NCI-H2081 treated with DMSO at 0.1 percent for 48 hours (cell line): Measurements from ENCODE around the gene COCH.
"Not testable (repeated sequence)": the region's sequence is repeated elsewhere in the genome, so short reads cannot be mapped to it uniquely, and the experiment has no call there.

Source experiments
- DNase-seq: peaks from one replicate; lab custom pipeline; 2025; lab: John Stamatoyannopoulos, UW

Gene COCH

DNA sequence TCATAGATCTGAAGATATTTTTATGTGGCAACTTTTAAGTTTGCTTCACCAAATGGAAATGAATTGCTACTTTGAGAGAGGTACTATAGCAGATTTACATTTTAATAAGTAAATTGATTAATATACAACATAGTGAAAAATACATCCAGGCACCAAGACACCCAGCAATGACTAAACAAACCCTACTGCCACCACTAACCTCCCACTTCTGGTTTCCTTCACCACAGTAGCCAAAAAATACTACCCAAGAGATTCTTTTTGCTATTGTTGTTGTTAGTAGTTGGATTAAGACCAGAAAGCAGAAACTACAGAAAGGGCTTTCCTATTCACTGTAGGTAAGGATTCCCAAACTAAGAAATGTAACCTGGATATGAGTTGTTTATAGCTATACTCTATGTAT lies 54.1 kb downstream of the COCH start:
- no peak for DNase-seq

DNA sequence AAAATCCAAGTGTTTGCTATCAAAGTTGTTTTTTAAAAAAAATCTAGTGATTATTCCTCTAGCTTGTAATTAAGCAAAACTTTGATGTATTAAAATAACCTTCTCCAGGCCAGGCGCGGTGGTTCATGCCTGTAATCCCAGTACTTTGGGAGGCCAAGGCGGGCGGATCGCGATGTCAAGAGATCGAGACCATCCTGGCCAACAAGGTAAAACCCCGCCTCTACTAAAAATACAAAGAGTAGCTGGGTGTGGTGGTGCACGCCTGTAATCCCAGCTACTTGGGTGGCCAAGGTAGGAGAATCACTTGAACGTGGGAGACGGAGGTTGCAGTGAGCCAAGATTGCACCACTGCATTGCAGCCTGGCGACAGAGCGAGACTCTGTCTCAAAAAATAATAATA lies 59.6 kb downstream of the COCH start:
- DNase-seq: not testable (repeated sequence)

GRCh38 chr14:30935445-30935844 lies 61.1 kb downstream of the COCH start:
- DNase-seq: no peak

GRCh38 chr14:30938617-30939016 lies 64.3 kb downstream of the COCH start:
- DNase-seq: no peak
